ENCODE measurements around the gene PPIL3. TPM values are rescaled to one million over a fixed set of nuclear protein-coding genes. Genes with fewer than 3 reads are reported as not detected.

The PPIL3 gene
- 10 to 100 TPM in 1 of 2 donors, 1 to 10 TPM in 1; 6.1 to 22.9 TPM for total RNA-seq

- TF ChIP-seq CTCF (IDR thresholded peaks at IDR 0.05): peak in 1 of 2 donors; percentile 13
- Histone ChIP-seq H3K9me3 (no peaks in the 10 kb centered on the region), H3K27ac (peak within 1 kb of the TSS; percentile 87 to 92), H3K27me3 (no peaks in the 10 kb centered on the region), H3K4me3 (peak within 1 kb of the TSS; percentile 57 to 73), H3K36me3 (peaks cover 19% of the 10 kb centered on the region), H3K4me1 (peaks cover 0 to 19% of the 10 kb centered on the region in 2 donors)
- peak; percentile 96 for DNase-seq (ENCODE audit: low spot score)
Observed at GRCh38 chr2:200888704-200889625, at the start of gene PPIL3, which contains the start of gene NIF3L1. TSS of gene PPIL3 (minus strand) at chr2:200889077. CDS start at chr2:200887615, 1,462 bp downstream. TSS of gene NIF3L1 (plus strand) at chr2:200889371. CDS start at chr2:200891944, 2,573 bp downstream.

- no peak for TF ChIP-seq CTCF (IDR thresholded peaks at IDR 0.05)
Observed at GRCh38 chr2:200930947-200931626, 42.2 kb upstream of the PPIL3 start.

GRCh38 chr2:200929334-200930249 is 40.7 kb upstream of the PPIL3 start:
- no peak for DNase-seq (ENCODE audit: low spot score)
- Histone ChIP-seq H3K4me1 (no peaks in the 10 kb centered on the region), H3K27ac (no peak overlapping the region), H3K9me3 (no peaks in the 10 kb centered on the region), H3K4me3 (no peak overlapping the region), H3K27me3 (no peaks in the 10 kb centered on the region), H3K36me3 (peaks cover 54% of the 10 kb centered on the region)
- TF ChIP-seq CTCF (IDR thresholded peaks at IDR 0.05): no peak

More at GRCh38 chr2:200930947-200931626, 42.2 kb upstream of the PPIL3 start:
- Histone ChIP-seq H3K4me3 (no peak overlapping the region), H3K9me3 (no peaks in the 10 kb centered on the region), H3K27ac (no peak overlapping the region), H3K27me3 (no peaks in the 10 kb centered on the region), H3K36me3 (peaks cover 54% of the 10 kb centered on the region), H3K4me1 (no peaks in the 10 kb centered on the region)
- DNase-seq (ENCODE audit: low spot score): no peak

GRCh38 chr2:200922439-200922838 is 33.6 kb upstream of the PPIL3 start:
- no peak for TF ChIP-seq CTCF (IDR thresholded peaks at IDR 0.05)
- H3K27me3 ChIP-seq: no peaks in the 10 kb centered on the region

GRCh38 chr2:200913654-200914053 is 24.8 kb upstream of the PPIL3 start:
- Histone ChIP-seq H3K27ac (no peak overlapping the region), H3K4me3 (no peak overlapping the region), H3K36me3 (peaks cover 57% of the 10 kb centered on the region), H3K9me3 (no peaks in the 10 kb centered on the region), H3K27me3 (no peaks in the 10 kb centered on the region), H3K4me1 (no peaks in the 10 kb centered on the region)
- no peak for DNase-seq (ENCODE audit: low spot score)
- TF ChIP-seq CTCF (IDR thresholded peaks at IDR 0.05): no peak

More at GRCh38 chr2:200922439-200922838, 33.6 kb upstream of the PPIL3 start:
- Histone ChIP-seq H3K36me3 (peaks cover 62% of the 10 kb centered on the region), H3K4me1 (no peaks in the 10 kb centered on the region), H3K9me3 (no peaks in the 10 kb centered on the region), H3K27ac (no peak overlapping the region), H3K4me3 (no peak overlapping the region)
- no peak for DNase-seq (ENCODE audit: low spot score)

All from right atrium auricular region (tissue), 2 donors.